ENCODE results near the gene FOSL1.

Gene FOSL1

GRCh38 chr11:65879617-65880016 is 20.6 kb downstream of the FOSL1 start, which contains the start of gene CTSW:
Gene CTSW (plus strand): TSS chr11:65879837. CDS start chr11:65879855, 18 bp downstream.
- H2BK120ac ChIP-seq (ENCODE audit: low read depth, low read length) = no peak within 1 kb of the TSS
- no peak within 1 kb of the TSS for H4K8ac ChIP-seq (ENCODE audit: low read depth, low read length)
- DNase-seq = no peak
- H3K23ac ChIP-seq (ENCODE audit: low read length) = no peak within 1 kb of the TSS
- H3K9ac ChIP-seq (ENCODE audit: low read length) = no peak within 1 kb of the TSS
- peaks cover 9% of the 10 kb centered on the region for H3K36me3 ChIP-seq (ENCODE audit: control insufficient read depth, insufficient read depth, low read length)
- no peak within 1 kb of the TSS for H3K4me3 ChIP-seq (ENCODE audit: low read length)
- no peak within 1 kb of the TSS for H3K18ac ChIP-seq (ENCODE audit: low read length)
- H2BK5ac ChIP-seq (ENCODE audit: low read length) = no peak within 1 kb of the TSS
- no peak within 1 kb of the TSS for H4K5ac ChIP-seq (ENCODE audit: low read length)
- peaks cover 2% of the 10 kb centered on the region for H3K79me1 ChIP-seq (ENCODE audit: low read length)
- no peaks in the 10 kb centered on the region for H3K4me1 ChIP-seq (ENCODE audit: control insufficient read depth, low read depth, low read length)
- no peaks in the 10 kb centered on the region for H3K79me2 ChIP-seq (ENCODE audit: control insufficient read depth, insufficient read depth, low read length)
- no peak within 1 kb of the TSS for H3K4ac ChIP-seq (ENCODE audit: low read depth, low read length)
- H3K56ac ChIP-seq (ENCODE audit: low read length) = no peak within 1 kb of the TSS
- H2AK5ac ChIP-seq (ENCODE audit: low read length) = no peak within 1 kb of the TSS
- H2BK15ac ChIP-seq (replicated peaks; ENCODE audit: low read depth) = no peak within 1 kb of the TSS
- H3K27me3 ChIP-seq (ENCODE audit: insufficient read depth, low read length, poor library complexity) = no peaks in the 10 kb centered on the region
- H3K4me2 ChIP-seq (ENCODE audit: low read length) = no peak within 1 kb of the TSS
- H3K27ac ChIP-seq (ENCODE audit: low read depth, low read length) = no peak within 1 kb of the TSS
- no CpG with 5 or more reads among the region's 7 CpGs for WGBS (ENCODE audit: extremely low coverage, insufficient coverage, low lambda C conversion rate)

GRCh38 chr11:65873318-65874156 is 26.7 kb downstream of the FOSL1 start:
- no peak overlapping the region for H3K4ac ChIP-seq (ENCODE audit: low read depth, low read length)
- no peaks in the 10 kb centered on the region for H3K27me3 ChIP-seq (ENCODE audit: insufficient read depth, low read length, poor library complexity)
- no peaks in the 10 kb centered on the region for H3K79me2 ChIP-seq (ENCODE audit: control insufficient read depth, insufficient read depth, low read length)
- H4K5ac ChIP-seq (ENCODE audit: low read length) = no peak overlapping the region
- H2BK5ac ChIP-seq (ENCODE audit: low read length) = no peak overlapping the region
- peak overlapping the region; percentile 59 for H3K4me3 ChIP-seq (ENCODE audit: low read length)
- no peaks in the 10 kb centered on the region for H3K79me1 ChIP-seq (ENCODE audit: low read length)
- H3K4me1 ChIP-seq (ENCODE audit: control insufficient read depth, low read depth, low read length) = no peaks in the 10 kb centered on the region
- H3K27ac ChIP-seq (ENCODE audit: low read depth, low read length) = no peak overlapping the region
- no CpG with 5 or more reads among the region's 54 CpGs for WGBS (ENCODE audit: extremely low coverage, insufficient coverage, low lambda C conversion rate)
- H3K56ac ChIP-seq (ENCODE audit: low read length) = peak overlapping the region; percentile 93
- DNase-seq = peak; percentile 93
- H3K18ac ChIP-seq (ENCODE audit: low read length) = peak overlapping the region; percentile 94
- no peak overlapping the region for H2BK120ac ChIP-seq (ENCODE audit: low read depth, low read length)
- peak overlapping the region; percentile 84 for H3K9ac ChIP-seq (ENCODE audit: low read length)
- H2AK5ac ChIP-seq (ENCODE audit: low read length) = no peak overlapping the region
- peak overlapping the region; percentile 99 for H3K23ac ChIP-seq (ENCODE audit: low read length)
- H3K4me2 ChIP-seq (ENCODE audit: low read length) = peak overlapping the region; percentile 99
- H3K36me3 ChIP-seq (ENCODE audit: control insufficient read depth, insufficient read depth, low read length) = no peaks in the 10 kb centered on the region
- no peak overlapping the region for H4K8ac ChIP-seq (ENCODE audit: low read depth, low read length)
- no peak overlapping the region for H2BK15ac ChIP-seq (replicated peaks; ENCODE audit: low read depth)

- WGBS (ENCODE audit: extremely low coverage, insufficient coverage, low lambda C conversion rate) = no CpG with 5 or more reads among the region's 69 CpGs
- no peaks in the 10 kb centered on the region for H3K36me3 ChIP-seq (ENCODE audit: control insufficient read depth, insufficient read depth, low read length)
- H4K5ac ChIP-seq (ENCODE audit: low read length) = no peak within 1 kb of the TSS
- no peaks in the 10 kb centered on the region for H3K27me3 ChIP-seq (ENCODE audit: insufficient read depth, low read length, poor library complexity)
- no peaks in the 10 kb centered on the region for H3K79me2 ChIP-seq (ENCODE audit: control insufficient read depth, insufficient read depth, low read length)
- no peaks in the 10 kb centered on the region for H3K79me1 ChIP-seq (ENCODE audit: low read length)
- peak within 1 kb of the TSS; percentile 99 for H3K23ac ChIP-seq (ENCODE audit: low read length)
- H2BK5ac ChIP-seq (ENCODE audit: low read length) = no peak within 1 kb of the TSS
- H3K4me1 ChIP-seq (ENCODE audit: control insufficient read depth, low read depth, low read length) = no peaks in the 10 kb centered on the region
- peak within 1 kb of the TSS; percentile 38 for H2BK120ac ChIP-seq (ENCODE audit: low read depth, low read length)
- no peak for DNase-seq
- H3K9ac ChIP-seq (ENCODE audit: low read length) = peak within 1 kb of the TSS; percentile 88
- H3K56ac ChIP-seq (ENCODE audit: low read length) = peak within 1 kb of the TSS; percentile 93
- H3K18ac ChIP-seq (ENCODE audit: low read length) = peak within 1 kb of the TSS; percentile 94
- no peak within 1 kb of the TSS for H4K8ac ChIP-seq (ENCODE audit: low read depth, low read length)
- peak within 1 kb of the TSS; percentile 99 for H3K4me2 ChIP-seq (ENCODE audit: low read length)
- peak within 1 kb of the TSS; percentile 59 for H3K4me3 ChIP-seq (ENCODE audit: low read length)
- no peak within 1 kb of the TSS for H2BK15ac ChIP-seq (replicated peaks; ENCODE audit: low read depth)
- peak within 1 kb of the TSS; percentile 88 for H3K4ac ChIP-seq (ENCODE audit: low read depth, low read length)
- H2AK5ac ChIP-seq (ENCODE audit: low read length) = no peak within 1 kb of the TSS
- no peak within 1 kb of the TSS for H3K27ac ChIP-seq (ENCODE audit: low read depth, low read length)
Observed at GRCh38 chr11:65872586-65873317, 27.4 kb downstream of the FOSL1 start, which contains the start of gene EFEMP2. Gene EFEMP2 (minus strand): TSS chr11:65872800. CDS start chr11:65872354, 446 bp downstream.

DNA sequence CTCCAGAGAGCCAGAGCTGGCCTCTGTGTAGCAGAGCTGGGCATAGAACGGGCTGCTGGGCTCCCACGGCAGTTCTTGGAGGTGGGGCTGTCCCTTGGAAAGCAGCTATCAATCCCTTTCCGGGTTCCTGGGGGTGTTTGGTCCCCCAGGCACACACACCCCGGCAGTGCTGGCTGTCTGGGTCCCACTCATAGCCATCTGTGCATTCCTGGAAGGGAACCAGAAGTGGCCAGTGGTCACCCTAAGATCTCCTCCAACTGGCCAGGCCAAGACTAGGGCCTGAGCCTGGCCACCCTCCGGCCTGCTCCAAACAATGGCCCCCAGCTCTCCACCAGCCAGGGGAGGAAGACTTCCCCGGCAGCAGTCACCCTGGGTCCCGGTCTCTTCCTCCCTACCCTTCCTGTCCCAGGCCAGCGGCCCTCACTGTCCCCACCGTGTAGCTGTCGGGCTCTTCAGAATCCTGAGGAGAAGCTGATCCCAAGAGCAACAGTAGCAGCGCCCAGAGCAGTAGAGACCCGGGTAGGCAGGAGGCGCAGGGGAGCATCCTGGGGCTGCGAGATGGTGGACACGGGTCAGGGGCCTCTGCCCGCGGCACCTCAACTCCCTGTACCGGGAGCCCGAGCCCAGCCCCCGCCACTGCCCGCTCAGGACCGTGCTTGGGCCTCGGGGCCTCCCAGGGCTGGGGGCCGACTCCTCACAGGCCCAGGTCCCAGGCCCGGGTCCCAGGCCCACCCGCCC is 28.2 kb downstream of the FOSL1 start:
- Histone ChIP-seq H3K18ac (ENCODE audit: low read length) (peak overlapping the region; percentile 94), H4K8ac (ENCODE audit: low read depth, low read length) (no peak overlapping the region), H3K79me1 (ENCODE audit: low read length) (no peaks in the 10 kb centered on the region), H2AK5ac (ENCODE audit: low read length) (no peak overlapping the region), H3K4ac (ENCODE audit: low read depth, low read length) (peak overlapping the region; percentile 88), H3K79me2 (ENCODE audit: control insufficient read depth, insufficient read depth, low read length) (no peaks in the 10 kb centered on the region), H2BK15ac (replicated peaks; ENCODE audit: low read depth) (no peak overlapping the region), H3K4me2 (ENCODE audit: low read length) (peak overlapping the region; percentile 13), H3K4me1 (ENCODE audit: control insufficient read depth, low read depth, low read length) (no peaks in the 10 kb centered on the region), H3K27me3 (ENCODE audit: insufficient read depth, low read length, poor library complexity) (no peaks in the 10 kb centered on the region), H3K9ac (ENCODE audit: low read length) (peak overlapping the region; percentile 64), H4K5ac (ENCODE audit: low read length) (no peak overlapping the region), H2BK120ac (ENCODE audit: low read depth, low read length) (peak overlapping the region; percentile 38), H2BK5ac (ENCODE audit: low read length) (no peak overlapping the region), H3K4me3 (ENCODE audit: low read length) (no peak overlapping the region), H3K56ac (ENCODE audit: low read length) (peak overlapping the region; percentile 93), H3K27ac (ENCODE audit: low read depth, low read length) (no peak overlapping the region), H3K23ac (ENCODE audit: low read length) (peak overlapping the region; percentile 29), H3K36me3 (ENCODE audit: control insufficient read depth, insufficient read depth, low read length) (no peaks in the 10 kb centered on the region)
- WGBS (ENCODE audit: extremely low coverage, insufficient coverage, low lambda C conversion rate) = no CpG with 5 or more reads among the region's 26 CpGs
- DNase-seq = peak; percentile 62

DNA sequence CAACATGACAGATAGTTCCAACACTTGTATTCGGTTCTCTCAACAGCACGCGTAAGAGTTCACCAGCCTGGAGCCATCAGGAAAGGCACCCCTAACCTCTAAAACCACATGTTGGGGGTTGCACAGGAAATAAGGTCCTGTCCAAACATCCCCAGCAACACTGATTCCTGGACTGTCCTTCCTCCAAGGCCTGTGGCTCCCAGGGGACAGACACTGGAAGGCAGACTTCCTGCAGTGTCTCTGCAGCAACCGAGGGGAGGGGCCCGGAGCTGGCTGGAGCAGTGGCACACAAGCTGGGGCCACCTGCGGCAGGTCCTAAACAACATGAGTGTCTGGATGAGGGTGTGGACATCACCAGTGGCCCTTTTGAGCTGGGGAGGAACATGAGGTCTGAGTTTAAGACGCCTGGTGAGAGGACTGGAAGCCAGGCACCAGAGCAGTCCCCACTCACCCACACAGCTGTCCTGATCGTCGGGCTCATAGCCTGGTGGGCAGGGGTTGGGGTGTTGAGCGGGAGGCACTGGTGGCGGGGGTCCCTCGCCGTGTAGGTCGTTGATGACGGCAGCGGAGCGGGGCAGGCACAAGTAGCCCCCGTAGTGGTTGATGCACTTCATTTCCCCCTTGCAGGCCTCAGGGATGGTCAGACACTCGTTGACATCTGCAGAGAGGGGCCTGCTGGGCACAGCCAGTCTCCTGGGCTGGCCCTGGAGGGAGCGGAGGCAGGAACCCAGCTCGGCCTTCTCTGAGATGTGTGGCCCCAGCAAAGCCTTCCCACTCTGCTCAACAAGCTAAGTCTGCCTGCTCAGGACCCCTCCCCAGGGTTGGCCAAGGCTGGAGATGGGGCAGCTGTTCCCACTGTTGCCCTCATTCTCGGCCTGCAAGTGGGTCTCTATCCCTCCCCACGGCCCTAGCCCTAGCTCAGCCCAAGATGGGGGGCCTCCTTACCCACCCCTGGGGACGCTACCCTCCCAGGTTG is 29.2 kb downstream of the FOSL1 start:
- Histone ChIP-seq H3K18ac (ENCODE audit: low read length) (no peak overlapping the region), H3K4me1 (ENCODE audit: control insufficient read depth, low read depth, low read length) (no peaks in the 10 kb centered on the region), H3K9ac (ENCODE audit: low read length) (peak overlapping the region; percentile 64), H2BK15ac (replicated peaks; ENCODE audit: low read depth) (no peak overlapping the region), H4K5ac (ENCODE audit: low read length) (no peak overlapping the region), H3K27me3 (ENCODE audit: insufficient read depth, low read length, poor library complexity) (no peaks in the 10 kb centered on the region), H3K79me2 (ENCODE audit: control insufficient read depth, insufficient read depth, low read length) (no peaks in the 10 kb centered on the region), H3K79me1 (ENCODE audit: low read length) (no peaks in the 10 kb centered on the region), H3K4me3 (ENCODE audit: low read length) (no peak overlapping the region), H2BK120ac (ENCODE audit: low read depth, low read length) (no peak overlapping the region), H3K56ac (ENCODE audit: low read length) (peak overlapping the region; percentile 93), H3K23ac (ENCODE audit: low read length) (no peak overlapping the region), H3K4me2 (ENCODE audit: low read length) (no peak overlapping the region), H3K4ac (ENCODE audit: low read depth, low read length) (no peak overlapping the region), H2BK5ac (ENCODE audit: low read length) (no peak overlapping the region), H3K36me3 (ENCODE audit: control insufficient read depth, insufficient read depth, low read length) (peaks cover 1% of the 10 kb centered on the region), H3K27ac (ENCODE audit: low read depth, low read length) (no peak overlapping the region), H4K8ac (ENCODE audit: low read depth, low read length) (no peak overlapping the region), H2AK5ac (ENCODE audit: low read length) (no peak overlapping the region)
- no CpG with 5 or more reads among the region's 24 CpGs for WGBS (ENCODE audit: extremely low coverage, insufficient coverage, low lambda C conversion rate)
- no peak for DNase-seq

Measured in mesendoderm (in vitro differentiated cells).